Psoas muscle (tissue), 8 donors: Measurements from ENCODE around the gene TADA2A. TPM values are rescaled to one million over a fixed set of nuclear protein-coding genes. Genes with fewer than 3 reads are reported as not detected.
A peak's percentile ranks its signal among the peaks of the same experiment; 100 is the strongest.

ENCODE experiments used
- ATAC-seq, 4 donors: fragments of 200-7000 bp; cut with Tn5 transposase; one replicate each; pipeline ENCODE4 v1.9.1; 2020; ENCODE audit warnings: moderate library complexity in 3 of 4, mild to moderate bottlenecking in 2 of 4
- DNase-seq, 2 donors: peaks; one replicate each; pipeline ENCODE4 v3.0.0-alpha.2; 2020
- H3K27ac ChIP-seq: fragments of 200-600 bp; one replicate; pipeline ENCODE4 v1.8.0; 2022
- H3K27me3 ChIP-seq, 3 donors: fragments of 200-600 bp in 1 of 3; one replicate each; pipeline versions ENCODE4 v1.6.1 to v1.8.0; 2013 to 2022; ENCODE audit warnings: low read length in 2 of 3, mild to moderate bottlenecking in 2 of 3, moderate library complexity in 1 of 3; ENCODE audit not compliant: insufficient read depth in 3 of 3
- H3K36me3 ChIP-seq, 2 donors: fragments of 200-600 bp in 1 of 2; one replicate each; pipeline versions ENCODE4 v1.6.1 to v1.8.0; 2013 to 2022; ENCODE audit warnings: low read depth in 1 of 2, mild to moderate bottlenecking in 1 of 2, moderate library complexity in 1 of 2; ENCODE audit not compliant: insufficient read depth in 1 of 2
- H3K4me1 ChIP-seq: fragments of 200-600 bp; one replicate; pipeline ENCODE4 v1.8.0; 2022
- H3K4me3 ChIP-seq: fragments of 200-600 bp; one replicate; pipeline ENCODE4 v1.8.0; 2022; ENCODE audit warnings: mild to moderate bottlenecking
- H3K9me3 ChIP-seq: fragments of 200-600 bp; one replicate; pipeline ENCODE4 v1.8.0; 2022
- CTCF ChIP-seq: fragments of 200-600 bp; IDR thresholded peaks from one replicate; pipeline ENCODE4 v1.8.0; 2022; ENCODE audit warnings: antibody characterized with exemption
- WGBS, 3 donors: extraction: QIAGEN DNeasy Blood & Tissue Kit; methylation state at CpG; one replicate each; pipeline versions ENCODE4 v1.1.6 to v1.1.7; 2013; 5-methylcytosine and 5-hydroxymethylcytosine counted together
- intact Hi-C, 2 donors: fragments of 100-400 bp; cut with DNase I; formaldehyde crosslinking; loops; one replicate each; pipeline versions ENCODE4 v1.11.0 to v1.14.2; 2022
- polyA plus RNA-seq, 3 donors: library from polyadenylated mRNA; stranded (reverse); fragments of 200-250 nt; gene quantifications; one replicate each; pipeline ENCODE4 v1.2.3, GENCODE V29; 2013
- total RNA-seq, 4 donors: library from RNA; stranded (reverse); fragmentation: NEBNext Ultra II Directional in 2 of 4; extraction: Animal tissue kit (Norgen Biotek cat#: 25700) in 2 of 4; gene quantifications; one replicate each; pipeline versions ENCODE4 v1.2.1 to v1.2.4, GENCODE V29; 2021 to 2023
- donor health status: healthy with polysubstance abuse.
- donor health status: DM: no; HTN: no; CAD: no; lungs with moderate emphysema.
- donor health status: Bipolar disorder and iron deficiency.
- donor health status: healthy.
- donor health status: DM: yes; HTN: yes; CAD: no.
- donor health status: DM: no; HTN: no; CAD: no.
- donor health status: DM: no; HTN: no; CAD: no.
- donor health status: DM: yes; HTN: yes; CAD: no.

TADA2A gene
- total and polyA plus RNA-seq, 7 donors = 8.5 to 23.7 (median 11.3) TPM

DNA sequence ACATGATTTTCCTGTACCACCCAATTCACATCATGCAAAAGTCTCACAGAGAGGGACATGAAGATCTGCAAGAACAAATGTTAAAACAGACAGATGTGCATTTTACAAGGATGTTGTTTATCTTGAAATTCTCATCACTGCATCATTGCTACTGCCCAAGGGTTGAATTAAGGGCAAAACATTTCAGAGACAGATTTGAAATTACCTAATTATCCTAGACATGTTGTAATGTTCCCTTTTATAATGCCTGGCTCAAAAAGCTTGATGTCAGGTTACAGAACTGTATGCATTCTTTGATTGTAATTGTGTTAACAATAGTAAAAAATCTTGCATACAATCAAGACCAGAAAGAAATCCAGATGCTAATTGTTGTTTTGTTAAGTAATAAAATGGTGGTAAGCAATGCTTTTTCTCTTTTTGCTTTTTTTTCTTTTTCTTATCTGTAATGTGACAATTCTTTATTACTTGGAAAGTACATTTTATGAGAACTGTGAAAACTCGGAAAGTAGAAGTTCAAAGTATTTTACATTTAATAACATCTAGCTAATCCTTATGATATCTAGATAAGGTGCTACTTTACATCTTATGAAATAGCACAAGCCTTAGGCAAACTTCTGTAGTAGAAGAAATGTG, 79.4 kb downstream of the TADA2A start:
- DNase-seq (no peak), ATAC-seq (no peak)
- Histone ChIP-seq H3K4me3 (no peak overlapping the region), H3K4me1 (peaks cover 20% of the 10 kb centered on the region), H3K27me3 (no peaks in the 10 kb centered on the region), H3K27ac (no peak overlapping the region), H3K36me3 (no peaks in the 10 kb centered on the region), H3K9me3 (no peaks in the 10 kb centered on the region)
- no peak for TF ChIP-seq CTCF
- 84 to 91% (median 88%) methylated on average over 1 of the region's 1 CpG for WGBS, 3 donors
- intact Hi-C loops = loop anchor here in 1 of 2 donors (5.0 kb wide), 1 partner anchor 79 kb away; the partner anchor contains the start of genes ACACA and TADA2A

DNA sequence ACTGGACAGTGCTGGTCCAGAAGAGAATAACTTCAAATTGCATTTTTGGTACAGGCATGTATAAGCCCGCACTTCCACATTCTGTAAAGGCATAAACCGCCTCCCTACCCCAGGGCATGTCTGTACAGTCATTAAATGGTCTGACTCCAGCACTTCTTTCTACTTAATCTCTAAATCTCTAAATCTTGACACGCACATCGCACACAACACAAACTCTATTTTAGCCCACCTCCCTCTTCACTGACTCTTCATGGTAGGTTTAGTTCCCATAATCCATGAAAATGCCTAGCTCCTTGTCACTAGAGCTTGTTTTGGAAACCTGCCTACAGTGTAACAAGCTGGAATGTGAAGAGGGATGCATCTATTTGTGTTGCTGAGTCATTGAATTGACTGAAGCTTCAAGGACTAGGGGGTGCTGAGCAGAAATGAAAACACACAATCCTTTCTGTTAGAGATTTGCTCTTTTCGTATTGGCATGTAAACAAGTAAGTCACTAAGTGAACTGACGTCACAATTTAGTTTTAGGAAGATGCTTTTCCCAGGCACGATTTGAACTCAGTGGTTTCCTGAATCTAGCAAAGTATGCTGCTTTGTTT, 81.4 kb downstream of the TADA2A start:
- Histone ChIP-seq H3K36me3 (no peaks in the 10 kb centered on the region), H3K4me3 (peak overlapping the region; percentile 95), H3K27me3 (no peaks in the 10 kb centered on the region), H3K27ac (peak overlapping the region; percentile 97), H3K4me1 (peaks cover 31% of the 10 kb centered on the region), H3K9me3 (no peaks in the 10 kb centered on the region)
- ATAC-seq (peak; percentile 49 to 65 (median 60)), DNase-seq (no peak)
- no peak for TF ChIP-seq CTCF
- intact Hi-C loops = loop anchor here in 1 of 2 donors (5.0 kb wide), 1 partner anchor 81 kb away; the partner anchor contains the start of genes ACACA and TADA2A
- 25 to 33% (median 27%) methylated on average over 7 of the region's 7 CpGs for WGBS, 3 donors

DNA sequence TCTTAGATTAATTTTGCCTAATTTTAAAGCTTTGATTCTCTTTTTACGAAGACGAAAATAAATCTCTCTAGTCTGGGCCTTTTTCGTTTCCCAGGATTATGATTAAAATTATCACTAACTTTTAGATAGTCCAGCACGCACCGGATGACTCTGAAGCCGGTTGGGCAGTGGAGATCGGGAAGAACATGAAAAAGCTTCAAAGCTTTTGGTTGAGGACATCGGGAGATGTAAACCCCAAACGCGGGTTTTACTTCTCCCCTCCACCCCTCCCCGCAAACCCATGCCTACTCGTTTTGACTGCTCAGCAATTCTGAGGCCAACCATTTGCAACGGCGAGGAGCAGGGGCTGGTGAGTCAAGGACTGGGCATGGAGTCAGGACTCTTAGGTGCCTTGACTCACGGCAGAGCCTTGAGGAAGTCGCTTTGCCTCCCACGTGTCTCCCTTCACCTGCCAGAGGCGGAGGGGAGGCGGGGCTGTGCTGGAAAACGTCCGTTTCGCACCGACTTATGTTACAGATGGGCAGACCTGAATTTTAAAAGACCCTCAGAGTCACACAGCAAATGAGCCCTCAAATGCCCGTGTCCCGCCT, 82.0 kb downstream of the TADA2A start:
- intact Hi-C loops = loop anchor here in 1 of 2 donors (5.0 kb wide), 1 partner anchor 81 kb away; the partner anchor contains the start of genes ACACA and TADA2A
- peaks cover 31% of the 10 kb centered on the region for H3K4me1 ChIP-seq
- WGBS, 3 donors = 1 to 2% (median 1%) methylated on average over 25 of the region's 25 CpGs

More for the DNA sequence above, 82.0 kb downstream of the TADA2A start:
- Histone ChIP-seq H3K27ac (peak overlapping the region; percentile 97), H3K27me3 (no peaks in the 10 kb centered on the region), H3K9me3 (no peaks in the 10 kb centered on the region), H3K36me3 (no peaks in the 10 kb centered on the region), H3K4me3 (peak overlapping the region; percentile 95)
- ATAC-seq (peak; percentile 88 to 91 (median 90)), DNase-seq (peak; percentile 84 to 91)
- TF ChIP-seq CTCF = no peak
